Activated gamma-delta T cell treated with anti-CD3 and anti-CD28 coated beads, Interleukin-2, amount 50 U/mL, for 16 hours (primary cell): ENCODE data around the gene RAB40C.

Experiments
- DNase-seq: peaks from one replicate; pipeline ENCODE4 v3.0.0-alpha.2; 2020; ENCODE audit warnings: low read depth

The RAB40C gene

DNA sequence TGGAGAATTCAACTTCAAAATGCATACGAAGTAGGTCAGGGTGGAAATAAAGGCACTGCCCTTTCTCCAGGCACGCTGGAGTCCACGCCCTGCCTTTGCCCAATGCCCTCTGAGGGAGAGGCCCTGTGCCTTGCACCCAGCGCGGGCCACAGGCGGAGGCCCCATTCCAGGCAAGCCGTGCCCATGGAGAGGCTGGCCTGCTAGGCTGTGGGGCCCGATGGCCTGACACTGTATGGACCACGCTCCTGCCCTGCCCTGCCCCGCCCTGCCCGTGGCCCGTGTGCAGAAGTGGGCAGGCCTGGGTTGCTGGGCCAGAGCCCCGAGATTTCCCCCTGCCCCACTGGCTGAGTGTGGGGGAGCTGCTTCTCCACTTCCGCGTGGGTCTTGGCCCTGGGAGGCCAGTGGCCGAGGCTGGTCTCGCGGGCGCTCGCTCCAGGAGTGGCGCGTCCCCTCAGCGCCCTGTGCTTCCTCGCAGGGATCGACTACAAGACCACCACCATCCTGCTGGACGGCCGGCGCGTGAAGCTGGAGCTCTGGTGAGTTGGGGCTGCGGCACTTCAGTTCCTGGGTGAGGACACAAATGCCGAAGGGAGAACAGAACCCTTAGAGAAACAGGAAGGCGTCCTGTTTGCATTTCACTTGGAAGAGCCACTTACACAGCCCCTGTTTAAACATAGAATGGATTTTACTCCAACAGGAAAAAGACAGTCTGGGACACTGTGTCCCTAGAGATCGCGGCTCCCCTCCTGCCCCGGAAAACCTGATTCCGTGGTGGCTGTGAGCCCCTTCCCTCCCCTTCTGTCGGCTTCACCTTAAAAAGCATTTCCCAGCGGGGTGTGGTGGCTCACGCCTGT lies 27.1 kb downstream of the RAB40C start:
- DNase-seq, result no peak

DNA sequence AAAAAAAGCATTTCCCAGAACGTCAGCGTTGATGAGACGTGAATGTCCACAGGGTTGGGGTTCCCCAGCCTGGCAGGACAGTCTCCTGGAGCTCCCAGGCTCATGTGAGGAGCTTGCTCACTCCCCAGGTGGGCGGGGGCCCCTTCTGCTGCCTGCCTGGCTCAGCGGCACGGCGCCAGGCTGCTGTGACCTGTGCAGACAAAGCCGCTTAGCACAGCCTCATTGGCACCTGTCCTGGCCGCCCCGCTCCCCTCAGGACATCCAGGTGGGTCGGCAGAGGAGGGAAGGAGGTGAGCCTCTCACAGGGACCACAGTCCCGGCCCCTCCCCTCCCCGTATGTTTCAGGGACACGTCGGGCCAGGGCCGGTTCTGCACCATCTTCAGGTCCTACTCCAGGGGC lies 28.0 kb downstream of the RAB40C start:
- no peak for DNase-seq

DNA sequence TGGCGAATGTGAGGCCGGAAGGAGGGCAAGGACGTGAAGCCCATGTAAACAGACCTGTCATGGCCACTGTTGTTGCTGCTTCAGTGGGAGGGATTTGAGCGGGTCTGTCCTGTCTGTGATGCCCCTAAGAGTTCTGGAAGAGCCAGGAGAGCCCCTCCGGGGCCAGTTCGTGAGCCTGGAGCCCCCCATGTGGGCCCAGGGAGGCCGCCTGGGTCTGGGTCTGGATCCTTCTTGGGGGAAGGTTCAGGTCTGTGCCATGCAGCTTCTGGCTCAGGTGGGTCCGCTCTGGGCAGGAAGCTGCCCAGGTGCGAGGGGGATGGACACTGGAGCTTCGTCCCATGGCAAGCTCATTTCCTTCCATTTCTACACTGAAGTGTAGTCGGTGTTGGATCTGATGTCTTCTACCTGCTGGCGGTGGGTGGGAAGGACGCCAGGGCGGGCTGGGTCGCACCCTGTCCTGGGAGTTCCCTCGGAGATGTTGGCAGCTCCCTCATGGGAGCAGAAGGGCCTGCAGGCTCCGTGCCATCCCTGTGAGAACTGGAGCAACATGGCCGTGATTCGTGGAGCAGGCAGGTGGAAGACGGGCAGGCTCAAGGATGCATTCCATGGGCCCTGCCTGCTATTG lies 29.7 kb downstream of the RAB40C start:
- DNase-seq, result no peak

DNA sequence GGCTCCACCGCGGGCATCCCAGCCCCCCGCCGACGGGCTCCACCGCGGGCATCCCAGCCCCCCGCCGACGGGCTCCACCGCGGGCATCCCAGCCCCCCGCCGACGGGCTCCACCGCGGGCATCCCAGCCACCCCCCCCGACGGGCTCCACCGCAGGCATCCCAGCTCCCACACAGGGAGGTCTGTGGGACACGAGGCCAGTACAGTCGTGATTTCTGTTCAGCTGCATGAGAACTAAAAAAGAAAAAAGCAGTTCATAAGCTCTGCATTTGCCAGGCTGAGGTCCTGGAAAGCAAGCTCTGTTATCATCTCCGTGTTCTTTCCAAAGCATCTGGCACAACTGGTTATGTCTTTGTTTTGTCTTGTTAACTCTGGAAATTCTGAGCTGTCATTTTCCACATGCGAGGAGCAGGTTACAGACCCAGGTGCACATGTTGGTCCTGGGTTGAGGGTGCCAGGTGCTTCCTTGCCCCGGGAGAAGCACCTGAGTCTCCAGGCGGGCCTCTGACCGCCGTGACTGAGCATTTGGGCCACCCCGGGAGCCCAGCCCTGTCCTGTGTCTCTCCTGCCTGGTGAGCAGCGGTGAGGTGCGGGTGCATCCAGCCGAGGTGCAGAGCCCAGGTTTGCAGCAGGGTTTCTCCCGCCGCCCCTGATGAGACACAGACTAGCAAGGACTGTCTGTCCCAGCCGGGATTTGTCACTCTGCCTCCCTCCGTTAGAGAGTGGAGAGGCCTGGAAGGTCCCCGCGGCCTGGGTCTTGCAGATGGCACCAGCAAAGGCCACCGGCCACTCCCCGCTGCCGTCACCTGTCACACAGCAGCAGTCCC lies 31.0 kb downstream of the RAB40C start:
- DNase-seq, result no peak

DNA sequence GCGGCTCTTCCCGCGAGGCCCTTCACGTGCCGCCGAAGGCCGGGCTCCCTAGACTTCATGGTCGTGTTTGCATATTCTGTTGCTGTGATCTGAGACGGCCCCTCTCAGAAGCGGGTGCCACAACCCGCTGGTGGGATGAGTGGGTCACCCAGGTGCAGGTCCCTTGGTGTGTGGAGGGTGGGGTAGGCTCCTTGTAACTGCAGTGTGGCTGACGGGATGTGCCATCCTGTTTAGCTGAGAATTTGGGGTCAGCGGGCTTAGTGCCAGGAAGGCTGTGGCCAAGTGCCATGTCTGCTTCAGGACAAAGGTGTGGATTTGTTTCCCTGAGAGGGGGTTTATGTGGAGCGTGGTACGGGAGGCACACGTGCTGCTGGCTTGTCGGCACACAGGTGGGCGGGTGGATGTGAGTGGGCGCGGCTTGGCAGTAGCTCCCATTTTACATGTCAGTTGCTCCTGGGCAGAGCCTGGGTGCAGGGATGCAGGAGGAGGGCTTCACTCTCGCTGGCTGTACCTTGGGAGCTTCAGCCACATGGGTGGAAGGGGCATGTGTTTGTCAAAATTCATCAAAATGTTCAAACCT lies 31.8 kb downstream of the RAB40C start:
- DNase-seq, result no peak

DNA sequence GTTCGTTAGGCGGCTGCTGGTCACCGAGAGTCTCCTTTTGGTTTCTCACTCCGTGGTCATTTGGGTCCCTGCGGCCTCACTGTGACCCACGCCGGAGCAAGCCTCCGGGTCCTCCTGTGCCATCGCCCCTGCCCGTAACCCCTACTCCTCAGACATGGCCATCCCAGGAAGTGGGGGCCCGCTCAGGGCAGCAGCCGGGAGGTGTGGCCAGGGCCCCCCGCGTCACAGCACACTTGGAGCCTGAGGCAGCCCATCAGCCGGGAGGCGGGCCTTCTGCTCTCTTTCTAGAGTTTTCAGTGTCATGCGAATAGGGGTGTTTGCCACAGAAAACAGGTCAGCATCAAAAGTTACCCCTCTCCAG lies 33.0 kb downstream of the RAB40C start:
- no peak for DNase-seq

DNA sequence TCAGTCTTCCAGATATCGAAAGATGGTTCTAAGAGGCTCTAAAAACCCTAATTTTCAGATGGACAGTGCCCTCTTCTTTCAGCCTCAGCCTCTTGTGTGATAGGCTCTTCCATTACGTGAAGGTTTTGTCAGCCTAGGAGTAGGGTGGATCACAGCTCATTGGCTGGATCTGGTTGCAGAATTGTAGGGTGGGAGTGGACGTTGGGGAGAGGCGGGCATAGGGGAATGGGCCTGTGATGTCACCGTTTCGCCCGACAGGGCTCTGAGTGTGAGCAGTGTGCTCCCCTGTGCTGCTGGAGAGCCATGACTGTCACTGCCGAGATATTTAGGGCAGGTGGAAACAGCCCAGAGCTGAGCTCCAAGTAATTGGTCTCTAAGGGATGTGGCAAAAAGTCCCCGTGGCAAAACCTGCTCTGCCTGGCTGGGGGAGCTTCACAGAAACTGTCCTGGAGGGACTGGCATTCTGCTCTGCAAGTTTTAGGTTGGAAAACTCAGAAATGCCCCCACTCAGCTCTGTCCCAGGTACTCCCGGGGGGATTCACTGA lies 34.7 kb downstream of the RAB40C start:
- DNase-seq, result no peak

DNA sequence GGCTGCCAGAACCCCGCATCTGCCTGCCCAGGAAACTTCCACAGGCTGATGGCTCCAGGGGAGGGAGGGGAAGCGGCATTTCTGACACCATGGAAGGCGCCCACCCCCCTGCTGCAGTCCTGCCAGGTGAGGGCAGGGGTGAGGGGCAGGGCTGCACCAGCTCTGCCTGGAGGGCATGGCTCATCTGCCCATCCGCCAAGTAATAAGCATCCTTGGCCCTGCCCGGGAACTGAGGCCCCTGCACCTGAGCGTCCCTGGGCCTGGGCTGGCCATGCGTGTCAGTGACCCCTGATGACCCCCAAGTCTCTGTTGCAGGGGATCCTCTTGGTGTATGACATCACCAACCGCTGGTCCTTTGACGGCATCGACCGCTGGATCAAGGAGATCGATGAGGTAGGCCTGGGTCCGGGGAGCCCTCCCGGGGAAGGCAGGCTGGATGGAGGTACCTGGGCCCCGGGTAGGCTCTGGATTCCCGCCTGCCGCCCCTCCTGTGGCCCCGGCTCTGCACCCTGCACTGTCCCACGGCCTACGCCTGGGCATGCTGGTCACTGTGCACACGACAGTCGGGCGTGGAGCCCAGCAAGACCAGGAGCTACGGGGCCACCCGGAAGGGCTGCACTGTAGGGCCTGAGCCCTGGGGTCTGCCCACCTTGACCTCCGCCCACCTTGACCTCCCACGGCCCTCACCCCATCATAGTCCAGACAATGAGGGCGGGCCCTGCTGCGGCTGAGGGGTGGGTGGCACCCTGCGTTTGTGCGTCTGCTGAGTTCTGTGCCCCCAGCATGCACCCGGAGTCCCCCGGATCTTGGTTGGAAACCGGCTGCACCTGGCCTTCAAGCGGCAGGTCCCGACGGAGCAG lies 35.5 kb downstream of the RAB40C start:
- DNase-seq, result no peak

DNA sequence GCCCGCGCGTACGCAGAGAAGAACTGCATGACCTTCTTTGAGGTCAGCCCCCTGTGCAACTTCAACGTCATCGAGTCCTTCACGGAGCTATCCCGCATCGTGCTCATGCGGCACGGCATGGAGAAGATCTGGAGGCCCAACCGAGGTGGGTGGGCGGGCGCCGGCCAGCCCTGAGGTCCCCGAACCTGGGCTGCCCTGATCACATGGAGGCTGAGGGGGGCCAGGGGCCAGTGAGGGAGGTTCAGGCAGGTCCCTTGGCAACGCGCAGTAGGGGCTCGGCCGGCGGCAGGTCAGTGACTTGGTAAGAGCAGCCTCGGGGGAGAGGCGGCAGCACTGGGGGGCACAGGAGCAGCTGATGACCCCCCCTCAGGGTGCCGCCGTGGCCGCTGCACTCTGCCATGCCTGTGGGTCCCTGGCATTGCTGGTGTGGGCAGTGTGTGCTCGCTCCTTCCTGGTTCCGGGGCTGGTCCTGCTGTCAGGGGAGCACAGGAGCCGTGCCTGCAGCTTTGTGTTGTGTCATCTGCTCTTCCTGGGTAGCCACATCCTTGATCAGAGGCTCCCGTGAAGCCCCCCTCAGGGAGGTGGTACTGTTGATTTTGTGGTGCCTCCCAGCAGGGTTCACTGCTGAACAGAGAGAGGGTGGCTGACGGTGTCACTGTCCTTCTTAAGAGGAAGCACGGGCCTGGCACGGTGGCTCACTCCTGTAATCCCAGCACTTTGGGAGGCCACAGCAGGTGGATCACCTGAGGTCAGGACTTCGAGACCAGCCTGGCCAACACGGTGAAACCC lies 36.3 kb downstream of the RAB40C start:
- no peak for DNase-seq

DNA sequence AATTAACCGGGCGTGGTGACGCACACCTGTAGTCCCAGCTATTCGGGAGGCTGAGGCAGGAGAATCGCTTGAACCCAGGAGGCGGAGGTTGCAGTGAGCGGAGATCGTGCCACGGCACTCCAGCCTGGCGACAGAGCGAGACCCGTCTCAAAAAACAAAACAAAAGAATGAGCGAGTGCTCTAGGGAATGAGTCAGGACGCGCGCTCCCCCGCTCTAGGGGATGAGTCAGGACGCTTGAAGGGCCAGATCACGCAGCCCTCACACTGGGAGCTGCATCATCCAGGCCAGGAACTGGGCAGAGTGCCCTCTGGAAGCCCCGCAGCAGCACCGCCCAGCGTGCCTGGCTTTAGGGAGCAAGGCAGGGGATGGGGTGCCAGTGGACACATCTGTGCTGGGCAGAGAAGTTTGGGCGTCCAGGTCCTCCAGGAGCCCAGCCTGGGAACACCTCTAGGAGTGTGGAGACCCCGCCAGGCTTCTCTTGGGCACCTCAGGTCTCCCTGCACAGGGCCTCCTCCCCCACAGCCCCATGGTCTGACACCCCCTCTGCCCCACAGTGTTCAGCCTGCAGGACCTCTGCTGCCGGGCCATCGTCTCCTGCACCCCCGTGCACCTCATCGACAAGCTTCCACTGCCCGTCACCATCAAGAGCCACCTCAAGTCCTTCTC lies 37.1 kb downstream of the RAB40C start:
- no peak for DNase-seq

DNA sequence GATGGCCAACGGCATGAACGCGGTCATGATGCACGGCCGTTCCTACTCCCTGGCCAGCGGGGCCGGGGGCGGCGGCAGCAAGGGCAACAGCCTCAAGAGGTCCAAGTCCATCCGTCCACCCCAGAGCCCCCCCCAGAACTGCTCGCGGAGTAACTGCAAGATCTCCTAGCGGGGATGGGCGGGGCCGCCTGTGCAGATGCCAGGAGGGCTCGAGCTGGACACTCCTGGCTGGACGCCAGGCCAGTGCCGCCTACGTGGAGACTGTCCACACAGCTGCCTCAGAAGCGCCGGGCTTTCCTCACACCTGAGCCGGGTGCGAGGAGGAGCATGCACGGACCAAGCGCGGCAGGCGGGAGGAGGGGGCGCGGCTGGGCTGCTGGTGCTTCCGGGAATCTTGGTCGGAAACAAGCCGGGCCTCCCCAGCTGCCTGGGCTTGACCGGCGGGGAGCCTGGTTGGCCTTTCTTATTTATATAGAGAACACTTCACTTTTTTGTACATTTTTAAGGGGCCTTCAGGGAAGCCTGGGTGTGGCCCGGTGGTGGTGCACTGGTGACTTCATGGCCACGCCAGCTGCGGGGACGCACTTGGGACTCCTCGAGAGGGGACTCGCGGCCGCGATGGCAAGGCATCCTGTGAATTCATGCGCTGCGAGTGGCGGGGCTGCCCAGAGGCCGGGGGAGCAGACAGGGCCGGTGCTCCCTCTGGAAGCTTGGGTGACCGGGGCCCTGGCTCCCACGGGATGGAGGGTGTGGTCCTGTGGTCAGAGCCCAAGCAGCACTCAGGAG lies 37.8 kb downstream of the RAB40C start:
- DNase-seq, result no peak

DNA sequence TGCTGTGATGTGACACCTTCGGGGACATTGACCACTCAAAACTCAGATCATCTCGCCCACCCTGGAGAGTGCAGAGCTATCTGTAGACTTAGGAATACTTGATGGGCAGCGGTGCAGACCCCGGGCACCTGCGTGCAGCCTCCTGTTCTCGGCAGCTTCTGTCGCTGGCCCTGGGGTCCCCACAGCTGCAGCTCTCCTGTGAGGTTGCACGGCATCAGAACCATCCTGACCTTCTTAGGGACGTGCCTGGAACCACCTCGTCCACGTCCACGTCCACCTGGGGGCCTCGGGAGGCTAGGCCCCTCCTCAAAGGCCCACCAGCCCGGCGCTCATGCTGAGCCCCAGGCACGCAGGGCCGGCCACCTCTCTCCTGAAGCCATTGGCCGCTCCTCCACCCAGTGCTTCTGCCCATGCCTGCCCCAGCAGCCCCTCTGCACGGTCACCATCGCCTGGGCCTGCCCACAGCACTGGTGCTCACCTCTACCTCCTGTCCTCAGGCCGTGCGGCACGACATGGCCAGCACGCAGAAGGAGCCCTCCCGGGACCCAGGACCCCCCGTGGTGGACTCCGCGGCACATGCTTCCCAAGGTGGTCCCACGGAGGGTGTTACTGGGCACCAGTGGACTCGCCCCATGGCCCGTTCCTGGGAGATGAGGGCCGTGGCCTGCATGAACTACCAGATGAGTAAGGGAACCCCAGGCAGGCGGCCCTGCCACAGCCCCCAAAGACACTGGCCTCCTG lies 38.6 kb downstream of the RAB40C start:
- no peak for DNase-seq

DNA sequence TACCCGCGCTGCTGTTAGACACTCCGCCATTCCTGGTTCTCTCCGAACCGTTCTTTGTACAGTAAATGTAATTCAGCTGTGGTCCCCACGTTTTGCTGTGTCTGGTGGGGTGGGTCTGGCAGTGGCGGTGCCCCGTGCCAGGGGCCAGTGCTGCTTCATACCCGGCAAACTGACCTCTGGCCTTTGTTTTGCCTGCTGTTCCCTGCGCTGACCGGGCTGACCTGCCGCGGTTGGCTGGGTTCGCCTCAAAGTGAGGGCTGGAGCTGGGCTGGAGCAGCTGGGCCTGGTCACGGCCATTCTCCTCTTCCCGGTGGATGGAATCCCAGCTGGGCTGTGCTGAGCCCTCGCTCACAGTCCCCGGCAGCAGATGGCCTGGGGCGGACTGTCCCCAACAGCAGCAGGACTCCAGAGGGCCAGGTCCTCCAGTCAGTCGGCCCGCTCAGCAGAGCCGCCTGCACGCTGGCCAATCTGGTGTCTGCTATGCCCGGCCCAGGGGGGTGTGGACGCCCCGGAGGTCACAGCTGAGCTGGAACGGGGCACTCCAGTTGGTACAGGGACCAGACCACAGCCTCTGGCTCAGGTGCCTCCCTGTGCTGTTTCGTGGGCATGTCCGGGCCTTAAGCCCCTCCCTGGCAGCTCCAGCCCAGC lies 39.4 kb downstream of the RAB40C start:
- no peak for DNase-seq

DNA sequence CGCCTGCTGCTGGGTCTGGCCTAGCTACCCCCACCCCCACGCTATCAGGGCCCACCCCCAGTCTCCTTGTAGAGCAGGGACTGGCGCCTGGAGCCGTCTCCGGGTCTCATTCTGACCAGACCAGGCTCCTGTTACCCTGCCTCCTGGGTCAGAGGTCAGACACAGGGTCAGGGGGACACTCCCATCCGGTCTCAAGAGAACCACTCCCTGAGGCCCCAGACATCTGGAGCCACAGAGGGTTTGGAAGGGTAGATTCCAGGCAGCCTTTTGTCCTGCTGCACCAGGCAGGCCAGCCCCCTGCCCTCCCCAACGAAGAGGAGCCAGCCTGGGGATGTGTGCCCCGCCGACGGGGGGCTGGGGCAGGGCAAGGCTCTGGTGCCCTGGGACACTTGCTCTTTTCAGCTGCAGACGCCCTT lies 40.0 kb downstream of the RAB40C start:
- no peak for DNase-seq

DNA sequence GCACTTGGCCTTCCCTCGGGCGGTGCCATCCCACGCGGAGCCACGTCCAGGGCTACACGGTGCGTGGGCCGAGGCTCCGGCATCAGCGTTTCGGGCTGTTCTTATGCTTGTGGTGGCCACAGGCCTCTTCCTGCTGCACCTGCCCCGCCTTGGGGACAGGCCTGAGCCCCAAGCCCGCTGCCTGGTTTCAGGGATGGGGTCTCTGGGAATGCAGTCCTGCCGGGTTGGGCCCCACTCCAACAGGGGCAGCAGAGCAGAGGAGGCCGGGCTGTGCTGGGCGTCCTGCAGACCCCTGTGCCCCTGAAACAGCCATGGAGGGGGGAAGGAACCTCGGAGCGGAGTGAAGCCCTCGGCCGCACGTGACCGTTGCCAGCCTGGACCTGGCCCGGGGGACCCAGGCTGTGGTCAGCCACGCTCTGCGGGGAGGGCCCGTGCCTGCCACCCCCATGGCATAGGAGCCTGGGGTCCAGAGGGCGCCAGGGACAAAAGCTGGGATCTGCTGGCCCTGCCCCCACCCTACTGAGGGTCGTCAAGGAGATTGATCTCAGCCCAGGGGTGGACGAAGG lies 40.5 kb downstream of the RAB40C start:
- no peak for DNase-seq

DNA sequence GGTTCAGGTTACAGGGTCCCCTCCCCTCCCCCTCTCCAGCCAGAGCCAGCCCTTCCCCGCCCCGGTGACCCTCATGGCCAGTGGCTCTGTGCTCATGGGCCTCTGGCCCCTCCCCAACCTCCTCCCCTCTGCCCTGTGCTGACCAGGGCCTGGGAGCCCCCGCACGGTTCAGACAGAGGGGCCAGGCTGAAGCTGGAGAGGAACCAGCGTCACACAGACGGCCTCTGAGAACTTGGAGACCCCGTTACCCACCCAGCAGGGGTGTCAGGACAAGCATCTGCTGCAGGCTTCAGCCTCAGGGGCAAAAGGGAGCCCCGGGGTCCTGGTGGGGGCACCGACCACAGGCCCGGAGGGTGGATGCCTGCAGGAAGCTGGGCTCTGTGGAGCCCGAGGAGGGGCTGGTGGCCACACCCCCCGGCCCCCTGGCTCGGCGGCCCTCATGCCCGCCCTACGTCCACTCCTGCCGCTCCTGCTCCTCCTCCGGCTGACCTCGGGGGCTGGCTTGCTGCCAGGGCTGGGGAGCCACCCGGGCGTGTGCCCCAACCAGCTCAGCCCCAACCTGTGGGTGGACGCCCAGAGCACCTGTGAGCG lies 41.0 kb downstream of the RAB40C start, which contains the start of gene WFIKKN1:
Gene WFIKKN1, plus strand, starts transcription at position 171 of the 591 bp plus-strand sequence. Its CDS starts 269 bp downstream, at position 440.
- DNase-seq, result no peak

DNA sequence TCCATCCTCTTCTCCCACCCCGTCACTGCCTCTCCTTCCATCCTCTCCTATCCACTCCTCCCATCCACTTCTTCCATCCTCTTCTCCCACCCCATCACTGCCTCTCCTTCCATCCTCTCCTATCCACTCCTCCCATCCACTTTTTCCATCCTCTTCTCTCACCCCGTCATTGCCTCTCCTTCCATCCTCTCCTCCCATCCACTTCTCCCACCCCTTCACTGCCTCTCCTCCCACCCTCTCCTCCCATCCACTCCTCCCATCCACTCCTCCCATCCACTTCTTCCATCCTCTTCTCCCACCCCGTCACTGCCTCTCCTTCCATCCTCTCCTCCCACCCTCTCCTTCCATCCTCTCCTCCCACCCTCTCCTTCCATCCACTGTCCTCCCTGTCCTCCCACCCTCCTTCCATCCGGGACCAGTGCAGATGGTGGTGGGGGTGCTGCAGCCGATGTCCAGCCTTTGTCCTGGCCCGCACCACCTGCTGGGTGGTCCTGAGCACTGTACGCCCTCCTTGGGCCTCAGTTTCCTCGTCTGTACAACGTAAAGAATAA lies 42.0 kb downstream of the RAB40C start:
- DNase-seq, result no peak
